ENCODE measurements around the gene TCEAL1.
A peak's percentile ranks its signal among the peaks of the same experiment; 100 is the strongest.
"Not testable (repeated sequence)": the region's sequence is repeated elsewhere in the genome, so short reads cannot be mapped to it uniquely, and the experiment has no call there.

The TCEAL1 gene, protein sequence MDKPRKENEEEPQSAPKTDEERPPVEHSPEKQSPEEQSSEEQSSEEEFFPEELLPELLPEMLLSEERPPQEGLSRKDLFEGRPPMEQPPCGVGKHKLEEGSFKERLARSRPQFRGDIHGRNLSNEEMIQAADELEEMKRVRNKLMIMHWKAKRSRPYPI

DNA sequence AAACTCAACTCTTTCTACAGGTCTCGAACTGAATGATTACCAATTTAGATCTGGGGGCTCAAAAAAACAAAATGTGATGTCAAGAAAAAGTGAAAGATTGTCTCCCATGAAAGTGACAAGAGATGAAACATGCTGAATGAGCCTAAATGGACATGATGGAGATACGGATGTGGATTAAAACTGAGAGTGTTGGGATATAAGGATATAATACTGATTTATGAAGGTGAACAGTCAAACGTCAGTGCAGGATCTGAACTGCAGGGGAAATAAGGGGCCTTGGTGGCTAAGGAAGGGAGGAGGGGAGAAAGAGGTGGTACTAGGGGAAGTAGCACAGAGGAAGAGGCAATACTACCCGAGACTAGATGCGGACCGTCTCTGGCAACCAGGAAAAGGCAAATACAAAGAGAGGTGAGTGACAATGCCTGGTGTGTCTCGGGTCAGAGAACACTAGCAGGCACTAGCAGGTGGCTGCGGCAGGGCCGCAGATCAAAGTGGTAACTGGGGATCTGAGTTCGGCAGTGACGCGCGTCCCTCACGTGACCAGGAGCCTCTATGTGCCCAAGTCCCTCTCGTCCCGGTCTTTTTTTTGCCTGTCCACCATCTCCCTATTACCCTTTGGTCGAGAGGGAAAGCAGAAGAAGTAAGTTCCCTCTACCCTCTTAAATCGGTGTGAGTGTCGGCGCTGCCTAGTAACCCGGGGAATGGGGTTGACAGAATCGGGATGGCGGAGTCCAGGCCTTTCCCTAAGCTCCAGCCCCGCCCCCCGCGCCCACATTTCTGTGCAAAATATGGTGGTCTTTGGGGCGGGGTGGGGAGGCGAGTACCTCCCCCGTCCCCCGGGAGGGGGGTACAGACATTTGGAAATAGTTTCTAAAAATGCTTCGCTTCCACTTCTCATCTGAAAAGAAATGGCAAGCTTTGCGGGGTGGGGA, at the start of gene TCEAL1:
Gene TCEAL1 (plus strand): TSS at position 590 of the 932 bp plus-strand sequence. CDS start 942 bp downstream, outside the sequence.
- peak; percentile 56 for DNase-seq

DNA sequence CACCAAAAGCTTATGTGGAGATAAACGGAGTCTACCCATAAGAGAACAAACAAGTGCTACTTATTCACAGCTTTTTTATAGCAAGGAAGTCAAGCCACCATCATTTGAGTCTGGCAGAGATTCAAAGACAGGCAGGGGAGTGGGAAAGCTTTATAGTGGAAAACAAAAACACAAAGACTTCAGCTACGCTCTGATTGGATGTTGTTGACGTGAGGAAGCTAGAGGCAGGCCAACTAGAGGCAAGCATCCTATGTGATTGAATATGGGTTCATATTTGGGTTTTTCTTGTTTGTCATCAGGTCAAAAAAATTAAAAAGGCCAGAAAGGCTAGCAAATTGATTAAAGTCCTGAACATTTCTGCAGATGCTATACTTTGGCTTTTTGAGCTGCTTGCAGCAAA, 44.2 kb upstream of the TCEAL1 start:
- DNase-seq = no peak

DNA sequence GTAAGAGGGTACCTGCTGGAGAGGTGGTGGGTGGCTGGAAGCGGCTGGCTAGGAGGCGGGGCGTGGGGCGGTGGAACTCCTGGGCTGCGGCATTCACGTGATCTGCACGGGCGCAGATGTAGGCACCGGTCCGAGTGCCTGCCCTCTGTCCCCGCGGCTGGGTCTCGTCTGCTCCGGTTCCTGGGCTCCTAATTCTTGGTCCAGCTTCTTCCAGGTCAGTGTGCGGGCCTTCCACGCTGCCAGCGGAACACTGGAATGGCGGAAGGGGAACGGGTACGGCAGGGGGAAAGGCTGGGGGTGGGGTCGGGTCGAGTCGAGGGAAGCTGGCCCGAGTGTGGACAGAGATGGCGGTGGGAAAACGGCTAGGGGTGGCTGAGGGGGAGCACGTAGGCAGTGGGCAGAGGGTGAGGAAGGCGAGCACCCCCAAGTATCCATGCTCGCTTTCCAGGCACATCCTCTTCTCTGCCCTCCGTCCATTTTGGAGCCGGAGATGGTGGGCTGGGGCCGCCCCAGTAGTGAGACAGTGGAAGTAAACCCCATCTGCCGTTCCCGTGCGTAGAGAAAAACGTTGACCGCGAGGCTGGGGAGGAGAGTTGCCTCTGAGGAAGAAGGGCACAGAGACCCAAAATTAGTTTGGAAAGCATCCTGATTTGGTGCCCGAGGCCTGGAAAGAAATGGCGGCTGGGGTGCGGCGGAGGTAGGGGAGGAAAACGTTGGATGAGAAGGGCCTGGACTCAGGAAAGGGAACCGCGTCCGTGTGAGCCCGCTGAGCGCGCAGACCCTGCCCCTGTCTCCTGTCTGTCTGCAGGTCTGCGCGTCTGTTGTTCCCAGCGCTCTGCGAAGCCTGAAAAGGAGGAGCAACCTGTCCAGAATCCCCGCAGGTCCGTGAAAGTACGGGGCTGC, 43.1 kb upstream of the TCEAL1 start, which contains the start of gene TCEAL4:
Gene TCEAL4 (plus strand): TSS at position 105 of the 903 bp plus-strand sequence. CDS start 1,161 bp downstream, outside the sequence.
- DNase-seq = peak; percentile 36

DNA sequence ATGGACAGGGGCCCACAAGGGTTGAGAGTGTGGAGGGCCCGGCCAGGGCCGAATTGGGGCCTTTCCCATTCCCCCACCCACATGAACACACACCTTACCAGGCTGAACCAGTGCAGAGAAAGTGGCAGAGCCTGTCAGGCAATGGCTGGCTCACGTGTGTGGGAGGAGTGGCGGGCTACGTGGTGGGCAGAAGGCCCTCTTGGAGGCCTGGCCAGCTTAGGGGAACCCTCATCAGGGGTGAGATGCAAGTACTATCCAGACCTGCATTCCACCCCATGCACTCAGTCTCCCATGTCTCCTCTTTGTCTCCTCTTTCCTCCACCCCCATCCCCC, 42.5 kb upstream of the TCEAL1 start:
- no peak for DNase-seq

DNA sequence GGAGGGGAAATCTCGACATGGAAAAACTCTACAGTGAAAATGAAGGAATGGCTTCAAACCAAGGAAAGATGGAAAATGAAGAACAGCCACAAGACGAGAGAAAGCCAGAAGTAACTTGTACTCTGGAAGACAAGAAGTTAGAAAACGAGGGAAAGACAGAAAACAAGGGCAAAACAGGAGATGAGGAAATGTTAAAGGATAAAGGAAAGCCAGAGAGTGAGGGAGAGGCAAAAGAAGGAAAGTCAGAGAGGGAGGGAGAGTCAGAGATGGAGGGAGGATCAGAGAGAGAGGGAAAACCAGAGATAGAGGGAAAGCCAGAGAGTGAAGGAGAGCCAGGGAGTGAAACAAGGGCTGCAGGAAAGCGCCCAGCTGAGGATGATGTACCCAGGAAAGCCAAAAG, 42.1 kb upstream of the TCEAL1 start:
- no peak for DNase-seq

DNA sequence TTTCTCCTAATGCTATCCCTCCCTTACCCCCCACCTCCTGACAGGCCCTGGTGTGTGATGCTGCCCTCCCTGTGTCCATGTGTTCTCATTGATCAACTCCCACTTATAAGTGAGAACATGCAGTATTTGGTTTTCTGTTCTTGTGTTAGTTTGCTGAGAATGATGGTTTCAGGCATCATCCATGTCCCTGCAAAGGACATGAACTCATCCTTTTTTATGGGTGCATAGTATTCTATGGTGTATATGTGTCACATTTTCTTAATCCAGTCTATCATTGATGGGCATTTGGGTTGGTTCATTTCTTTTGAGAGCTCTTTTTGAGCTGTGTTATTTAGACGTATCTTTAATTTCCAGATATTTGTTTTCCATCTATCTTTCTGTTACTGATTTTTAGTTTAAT, 36.5 kb upstream of the TCEAL1 start:
- not testable (repeated sequence) for DNase-seq

DNA sequence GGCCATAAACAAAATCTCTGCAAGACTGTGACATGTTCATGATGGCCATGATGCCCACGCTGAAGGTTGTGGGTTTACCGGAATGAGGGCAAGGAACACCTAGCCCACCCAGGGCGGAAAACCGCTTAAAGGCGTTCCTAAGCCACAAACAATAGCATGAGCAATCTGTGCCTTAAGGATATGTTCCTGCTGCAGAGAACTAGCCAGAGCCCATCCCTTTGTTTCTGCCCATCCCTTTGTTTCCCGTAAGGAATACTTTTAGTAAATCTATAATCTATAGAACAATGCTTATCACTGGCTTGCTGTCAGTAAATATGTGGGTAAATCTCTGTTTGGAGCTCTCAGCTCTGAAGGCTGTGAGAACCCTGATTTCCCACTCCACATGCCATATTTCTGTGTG, 33.6 kb upstream of the TCEAL1 start:
- DNase-seq = not testable (repeated sequence)

DNA sequence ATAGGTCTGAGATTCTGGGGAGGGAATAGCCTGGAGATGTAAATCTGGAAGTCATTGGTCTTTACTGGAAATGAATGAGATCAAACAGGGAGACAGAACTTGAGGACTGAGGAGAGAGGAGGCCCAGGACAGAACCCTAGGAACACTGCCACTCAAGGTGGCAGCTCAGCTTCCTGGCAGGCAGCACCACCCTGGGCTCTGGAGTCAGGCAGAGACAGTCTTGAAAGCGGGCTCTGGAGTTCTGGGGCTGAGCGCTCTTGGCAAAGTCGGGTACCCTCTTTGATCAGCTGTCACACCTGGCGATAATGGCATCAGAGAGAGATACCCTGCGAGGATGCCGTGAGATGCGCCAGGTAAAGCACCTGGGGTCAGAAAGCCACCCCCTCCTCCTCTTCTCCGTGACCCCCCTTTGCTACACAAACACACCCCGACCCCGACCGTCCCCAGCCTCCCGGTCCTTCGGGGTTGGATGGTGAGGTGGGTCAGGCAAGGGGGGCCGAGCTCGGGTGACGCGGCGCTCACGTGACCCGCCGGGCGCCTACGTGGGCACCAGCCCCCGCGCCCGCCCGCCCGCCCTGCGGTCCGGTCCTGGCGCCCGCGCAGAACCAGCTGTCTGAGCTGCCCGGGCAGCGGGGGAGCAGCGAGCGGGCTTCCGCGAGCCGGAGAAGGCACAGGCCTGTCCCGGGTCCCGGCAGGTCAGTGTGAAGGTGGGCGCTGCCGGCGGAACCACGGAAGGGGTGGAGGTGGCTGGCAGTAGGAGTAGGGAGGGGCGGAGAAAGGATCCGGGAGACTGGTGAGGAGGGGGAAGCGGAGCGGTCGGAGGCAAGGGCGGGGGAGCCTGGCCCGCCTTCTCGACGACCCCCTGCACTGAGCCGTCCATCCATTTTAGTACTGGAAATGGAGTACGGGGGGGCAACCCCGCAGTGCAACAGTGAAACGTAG, 21.1 kb upstream of the TCEAL1 start, which contains the start of gene TCEAL3:
Gene TCEAL3 (plus strand): TSS at position 600 of the 942 bp plus-strand sequence. CDS start 1,102 bp downstream, outside the sequence.
- DNase-seq = peak; percentile 57

DNA sequence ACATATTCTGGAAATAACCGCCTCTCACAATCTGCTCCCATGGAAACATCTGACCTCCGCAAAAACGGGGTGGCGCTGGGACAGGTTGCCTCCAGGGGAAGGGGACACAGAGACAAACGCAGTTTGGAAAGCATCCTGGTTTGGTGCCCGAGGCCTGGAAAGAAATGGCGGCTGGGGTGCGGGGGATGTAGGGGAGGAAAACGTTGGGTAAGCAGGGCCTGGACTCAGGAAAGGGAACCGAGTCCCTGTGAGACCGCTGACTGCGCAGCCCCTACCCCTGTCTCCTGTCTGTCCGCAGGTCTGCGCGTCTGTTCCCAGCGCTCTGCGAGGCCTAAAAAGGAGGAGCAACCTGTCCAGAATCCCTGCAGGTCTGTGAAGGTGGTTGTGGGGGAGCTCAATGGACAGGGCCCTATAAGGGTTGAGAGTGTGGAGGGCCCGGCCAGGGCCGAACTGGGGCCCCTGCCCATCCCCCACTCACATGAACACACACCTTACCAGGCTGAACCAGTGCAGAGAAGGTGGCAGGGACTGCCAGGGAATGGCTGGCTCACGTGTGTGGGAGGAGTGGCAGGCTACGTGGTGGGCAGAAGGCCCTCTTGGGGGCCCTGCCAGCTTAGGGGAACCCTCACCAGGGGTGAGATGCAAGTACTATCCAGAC, 20.3 kb upstream of the TCEAL1 start:
- no peak for DNase-seq

DNA sequence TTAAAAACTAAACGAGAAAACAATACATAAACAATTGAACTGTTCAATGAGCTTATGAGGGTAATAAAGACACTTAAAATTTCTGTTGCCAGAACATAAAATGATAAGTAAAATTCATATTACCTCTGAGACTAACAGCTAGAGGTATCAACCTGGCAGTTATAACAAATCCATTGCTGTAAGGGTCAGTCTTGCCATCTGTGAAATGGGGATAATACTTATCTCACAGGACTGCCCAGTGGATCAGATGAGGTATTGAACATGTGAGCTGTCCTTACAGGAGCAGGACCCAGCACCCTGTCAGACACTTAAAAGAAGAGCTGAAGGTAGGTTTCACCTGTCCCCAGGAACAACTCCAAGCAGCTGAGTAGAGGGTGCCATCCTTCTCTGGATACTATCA, 18.5 kb upstream of the TCEAL1 start:
- DNase-seq = no peak

DNA sequence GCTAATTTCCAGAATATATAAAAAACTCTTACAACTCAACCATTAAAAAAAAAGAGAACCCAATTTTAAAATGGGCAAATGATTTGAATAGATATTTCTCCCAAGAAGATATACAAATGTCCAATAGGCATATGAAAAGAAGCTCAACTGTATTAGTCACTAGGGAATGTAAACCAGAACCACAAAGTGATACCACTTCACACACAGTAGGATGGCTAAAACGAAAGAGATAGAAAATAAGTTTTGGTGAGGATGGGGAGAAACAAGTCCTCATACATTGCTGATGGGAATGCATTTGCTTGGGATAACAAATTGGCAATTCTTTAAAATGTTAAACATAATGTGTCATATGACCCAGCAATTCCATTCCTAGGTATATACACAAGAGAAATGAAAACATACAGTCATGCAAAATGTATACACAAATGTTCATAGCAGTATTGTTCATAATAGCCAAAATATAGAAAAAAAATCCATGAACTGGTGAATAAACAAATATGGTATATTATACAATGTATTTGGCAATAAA, 15.3 kb upstream of the TCEAL1 start:
- DNase-seq = no peak

DNA sequence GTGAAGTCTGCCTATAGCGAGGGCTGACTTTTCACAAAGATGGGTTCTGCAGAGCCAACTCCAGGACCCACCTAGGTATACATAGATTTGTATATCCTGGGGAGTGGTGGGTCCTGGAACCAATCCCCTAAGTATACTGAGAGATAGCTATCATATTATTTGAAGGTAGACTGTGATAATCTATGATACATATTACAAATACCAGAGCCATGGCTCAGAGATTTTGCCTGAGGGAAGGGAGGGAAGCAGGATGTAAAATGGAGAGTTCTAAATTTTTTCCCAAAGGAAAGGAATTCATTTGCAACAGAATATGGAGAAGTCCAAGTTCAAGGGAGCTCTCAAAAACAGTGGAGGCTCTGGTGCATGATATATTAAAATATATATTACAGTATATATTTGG, 13.8 kb upstream of the TCEAL1 start:
- DNase-seq = no peak

DNA sequence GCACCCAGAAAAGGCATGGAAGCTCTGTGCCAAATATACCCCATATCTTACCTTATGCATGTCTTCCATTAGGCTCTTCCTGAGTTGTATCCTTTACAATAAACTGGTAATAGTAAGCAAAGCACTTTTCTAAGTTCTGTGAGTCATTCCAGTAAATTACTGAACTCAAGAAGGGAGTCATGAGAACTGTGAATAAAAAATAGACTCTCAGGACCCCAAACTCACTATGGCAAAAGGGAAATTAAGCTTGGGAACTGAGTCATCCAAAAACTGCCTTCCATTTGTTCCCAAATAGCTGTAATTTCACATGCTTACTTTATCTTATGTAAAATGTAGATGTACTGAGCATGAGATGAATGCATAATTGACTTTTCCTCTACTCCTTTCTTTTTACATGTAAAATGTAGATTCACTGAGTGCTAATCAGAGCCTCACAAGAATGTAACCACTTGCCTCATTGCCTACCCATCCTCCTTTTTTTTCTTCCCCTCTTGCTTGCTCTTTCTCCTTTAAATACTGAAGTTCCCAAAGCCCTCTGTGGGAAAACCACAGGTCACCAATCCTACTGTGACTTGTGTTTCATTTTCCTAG, 12.9 kb upstream of the TCEAL1 start:
- DNase-seq = no peak

DNA sequence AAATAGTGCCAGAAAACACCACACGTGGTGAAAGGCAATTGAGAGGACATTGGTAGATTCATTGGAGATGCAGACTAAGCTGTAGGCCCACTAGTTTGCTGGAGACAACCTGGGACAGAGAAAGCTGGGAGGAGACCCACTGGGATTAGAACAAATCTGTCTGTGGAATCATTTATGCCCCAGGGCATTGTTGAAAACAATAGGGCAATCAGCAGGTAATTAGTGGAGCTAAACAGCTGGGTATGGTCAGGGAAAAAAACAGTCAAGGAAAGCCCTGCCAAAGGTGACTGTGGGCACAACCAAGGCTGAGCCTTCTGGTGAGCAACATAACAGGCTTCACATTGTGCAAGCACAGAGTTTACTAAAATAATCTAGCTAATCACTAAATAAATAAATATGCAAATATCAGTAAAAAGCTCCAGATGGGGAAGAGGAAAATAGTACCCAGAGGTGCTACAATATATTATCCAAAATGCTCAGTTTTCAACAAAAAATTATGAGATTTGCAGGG, 12.0 kb upstream of the TCEAL1 start:
- DNase-seq = no peak

DNA sequence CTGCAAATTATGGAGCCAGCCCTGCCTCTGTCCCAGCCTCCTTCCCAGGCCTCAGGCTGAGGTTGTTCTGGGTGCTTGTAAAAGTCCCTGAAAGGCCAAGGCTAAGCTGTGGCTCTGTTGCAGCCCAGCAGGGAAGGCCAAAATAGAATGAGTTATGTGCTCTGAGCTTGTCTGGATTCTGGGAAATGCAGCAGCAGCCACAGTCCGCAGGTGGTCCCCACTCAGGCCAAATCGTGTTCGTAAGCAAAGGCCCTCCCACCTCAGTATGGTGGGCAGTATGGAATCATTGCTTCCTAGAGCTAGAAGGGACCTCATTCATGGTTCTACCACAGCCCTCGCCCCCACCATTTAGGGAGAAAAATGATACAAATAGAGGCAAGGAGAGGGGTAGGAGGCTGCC, 4.7 kb upstream of the TCEAL1 start:
- no peak for DNase-seq

DNA sequence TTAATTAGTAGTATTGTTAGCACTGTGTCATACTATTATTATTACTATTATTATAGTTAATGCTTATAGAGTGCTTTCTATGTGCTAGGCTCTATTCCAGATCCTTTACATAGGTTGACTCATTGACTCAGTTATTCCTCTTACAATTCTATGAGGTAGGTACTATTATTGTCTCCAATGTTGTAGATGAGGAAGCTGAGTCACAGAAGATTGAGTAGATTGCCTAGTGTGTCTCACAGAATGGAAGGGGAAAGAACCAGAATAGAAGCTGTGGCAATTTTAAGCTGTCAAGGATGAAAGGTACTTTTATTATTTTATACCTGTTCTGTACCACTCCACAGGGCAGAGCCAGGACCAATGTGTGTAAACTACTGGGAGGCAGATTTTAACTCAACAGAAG, 1.9 kb upstream of the TCEAL1 start:
- DNase-seq = no peak

DNA sequence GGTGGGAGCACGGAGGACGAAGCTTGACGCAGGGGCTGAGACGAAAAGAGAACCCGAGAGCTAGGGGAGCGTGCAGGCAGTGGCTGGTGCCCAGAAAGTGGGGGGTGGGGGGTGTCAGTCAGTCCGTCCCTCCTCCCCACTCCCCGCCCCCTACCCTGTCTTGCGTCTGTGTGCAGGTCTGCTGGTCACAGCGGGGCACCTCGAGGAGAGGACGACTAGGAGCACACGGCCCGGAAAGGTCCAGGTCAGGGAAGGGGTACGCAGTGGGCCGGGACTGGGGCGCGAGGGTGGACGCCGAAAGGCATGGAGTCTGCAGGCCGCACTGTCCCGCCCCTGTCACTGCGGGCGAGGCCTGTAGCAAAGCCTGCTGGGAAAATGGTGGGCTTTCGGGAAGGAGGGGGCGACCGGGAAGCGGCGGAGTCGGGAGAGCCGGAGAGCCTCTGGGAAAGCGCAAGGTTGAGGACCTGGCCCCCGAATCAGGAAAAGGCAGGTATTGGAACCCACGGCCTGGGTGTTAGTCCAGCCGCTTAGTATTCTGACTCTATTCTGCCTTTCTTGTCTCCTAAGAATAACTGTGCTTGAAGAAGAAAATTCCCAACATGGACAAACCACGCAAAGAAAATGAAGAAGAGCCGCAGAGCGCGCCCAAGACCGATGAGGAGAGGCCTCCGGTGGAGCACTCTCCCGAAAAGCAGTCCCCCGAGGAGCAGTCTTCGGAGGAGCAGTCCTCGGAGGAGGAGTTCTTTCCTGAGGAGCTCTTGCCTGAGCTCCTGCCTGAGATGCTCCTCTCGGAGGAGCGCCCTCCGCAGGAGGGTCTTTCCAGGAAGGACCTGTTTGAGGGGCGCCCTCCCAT, 769 bp downstream of the TCEAL1 start:
- peak; percentile 7 for DNase-seq

DNA sequence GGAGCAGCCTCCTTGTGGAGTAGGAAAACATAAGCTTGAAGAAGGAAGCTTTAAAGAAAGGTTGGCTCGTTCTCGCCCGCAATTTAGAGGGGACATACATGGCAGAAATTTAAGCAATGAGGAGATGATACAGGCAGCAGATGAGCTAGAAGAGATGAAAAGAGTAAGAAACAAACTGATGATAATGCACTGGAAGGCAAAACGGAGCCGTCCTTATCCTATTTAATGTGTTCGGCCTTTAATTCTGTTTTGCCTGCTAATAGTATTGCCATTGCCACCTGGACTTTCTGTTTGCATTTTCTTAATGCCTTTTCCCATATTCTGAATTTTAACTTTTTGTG, 1.4 kb downstream of the TCEAL1 start:
- DNase-seq = no peak

DNA sequence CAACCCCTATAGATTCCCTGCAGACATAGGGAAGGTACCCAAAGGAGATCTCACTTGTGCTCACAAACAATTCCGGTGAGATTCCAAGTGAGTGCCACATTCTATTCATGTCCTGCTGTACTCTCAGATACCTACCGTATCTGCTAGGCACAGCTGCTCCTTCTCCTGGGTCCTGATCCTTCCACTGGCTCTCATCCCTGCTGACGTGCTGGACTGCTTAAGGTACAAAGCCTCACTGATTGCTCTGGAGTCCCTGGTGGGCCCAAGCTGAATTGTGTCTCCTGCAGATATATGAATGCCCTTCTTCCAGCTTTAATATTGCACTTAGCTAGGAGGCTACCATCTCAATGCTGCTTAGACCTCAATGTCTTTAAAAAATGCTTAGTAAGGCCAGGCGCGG, 2.4 kb downstream of the TCEAL1 start:
- DNase-seq = no peak

DNA sequence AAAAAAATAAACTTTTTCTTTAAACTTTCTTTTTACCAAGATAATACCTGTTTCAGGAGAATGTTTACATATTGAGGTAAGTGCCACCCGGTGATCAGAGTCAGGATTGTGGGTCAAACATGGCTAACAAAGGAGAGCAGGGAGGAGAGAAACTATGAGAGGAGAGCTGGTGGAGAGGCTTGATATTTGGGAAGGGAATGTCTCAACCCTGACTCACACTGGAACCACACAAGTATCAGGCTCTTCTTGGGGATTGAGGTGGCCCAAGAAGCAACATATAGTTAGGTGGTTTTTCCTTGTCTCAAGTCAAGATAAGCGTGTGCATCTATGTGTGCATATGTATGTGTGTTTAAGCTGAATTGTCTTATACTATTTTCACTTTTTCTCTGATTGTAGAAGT, 6.7 kb downstream of the TCEAL1 start:
- DNase-seq = no peak
